ENCODE results near the gene ATXN1.

The ATXN1 gene

DNA sequence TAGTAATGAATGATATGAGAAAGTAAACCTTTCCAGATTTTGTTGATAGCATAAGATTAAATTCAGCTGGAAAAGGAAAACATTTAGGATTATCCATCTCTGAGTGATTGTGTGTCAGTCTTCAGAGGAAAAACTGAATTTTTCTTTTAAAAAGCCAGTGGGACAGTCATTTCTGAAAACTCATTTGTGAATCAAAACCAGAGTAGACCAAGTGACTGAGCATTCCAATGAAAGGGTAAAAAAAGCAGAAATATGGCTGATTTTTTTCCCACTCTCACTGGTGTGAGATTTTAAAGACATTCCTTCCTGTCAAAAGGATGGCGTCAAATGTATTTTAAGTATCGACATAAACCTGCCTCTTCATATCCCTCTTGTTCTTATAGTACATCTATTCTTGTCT is 308.9 kb downstream of the ATXN1 start:
- H3F3A ChIP-seq (ENCODE audit: insufficient read depth), result no peaks in the 10 kb centered on the region
- no peaks in the 10 kb centered on the region for H3K9me2 ChIP-seq (replicated peaks; ENCODE audit: insufficient read depth, low read length)
- no peak overlapping the region for H3K9ac ChIP-seq (ENCODE audit: low read length)
- H2AFZ ChIP-seq (ENCODE audit: low read depth, low read length, severe bottlenecking), result no peak overlapping the region
- H3K79me2 ChIP-seq (ENCODE audit: insufficient read depth, low read length), result no peaks in the 10 kb centered on the region
- H3K27me3 ChIP-seq (ENCODE audit: low read length), result 0 out of 2 replicates have a peak, but pooled peaks cover 3% of the 10 kb centered on the region
- H3K9me3 ChIP-seq (ENCODE audit: insufficient read depth, low read length), result no peaks in the 10 kb centered on the region
- H3K27ac ChIP-seq (ENCODE audit: low read depth, low read length), result no peak overlapping the region
- TF ChIP-seq EZH2phosphoT487 (conservative IDR thresholded peaks at IDR 0.05; ENCODE audit: low read length) (no peak), CTCF (IDR thresholded peaks at IDR 0.05; ENCODE audit: insufficient read depth, low read length, poor library complexity, severe bottlenecking) (no peak)
- no peak overlapping the region for H3K4me2 ChIP-seq (ENCODE audit: low read depth, low read length, poor library complexity, severe bottlenecking)
- no peaks in the 10 kb centered on the region for H4K20me1 ChIP-seq (ENCODE audit: low read depth, low read length)
- H3K36me3 ChIP-seq (ENCODE audit: low read length), result no peaks in the 10 kb centered on the region
- H3K4me3 ChIP-seq (ENCODE audit: insufficient read depth, low read length, poor library complexity, severe bottlenecking), result no peak overlapping the region

DNA sequence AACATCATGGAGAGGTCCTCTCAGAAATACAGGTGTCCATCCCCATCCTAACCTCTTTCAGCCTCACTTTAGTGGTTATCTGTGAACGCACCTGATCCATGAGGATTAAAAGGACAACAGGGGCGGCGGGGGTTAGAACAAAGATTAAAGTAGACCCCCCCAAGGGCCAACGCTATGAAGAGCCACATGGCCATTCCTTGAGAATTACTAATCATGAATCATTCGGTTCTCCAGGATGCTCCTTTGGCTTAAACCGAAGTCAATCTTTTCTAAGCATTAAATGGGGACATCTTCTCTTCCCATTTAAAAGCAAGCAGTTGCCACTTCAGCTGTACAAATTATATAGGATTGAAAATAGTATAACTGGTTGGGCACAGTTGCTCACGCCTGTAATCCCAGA is 310.4 kb downstream of the ATXN1 start:
- no peaks in the 10 kb centered on the region for H3K79me2 ChIP-seq (ENCODE audit: insufficient read depth, low read length)
- no peaks in the 10 kb centered on the region for H3K36me3 ChIP-seq (ENCODE audit: low read length)
- no peak overlapping the region for H3K4me3 ChIP-seq (ENCODE audit: insufficient read depth, low read length, poor library complexity, severe bottlenecking)
- no peak overlapping the region for H3K9ac ChIP-seq (ENCODE audit: low read length)
- no peaks in the 10 kb centered on the region for H4K20me1 ChIP-seq (ENCODE audit: low read depth, low read length)
- no peaks in the 10 kb centered on the region for H3K9me3 ChIP-seq (ENCODE audit: insufficient read depth, low read length)
- no peak overlapping the region for H2AFZ ChIP-seq (ENCODE audit: low read depth, low read length, severe bottlenecking)
- no peak overlapping the region for H3K27ac ChIP-seq (ENCODE audit: low read depth, low read length)
- no peaks in the 10 kb centered on the region for H3K9me2 ChIP-seq (replicated peaks; ENCODE audit: insufficient read depth, low read length)
- no peak overlapping the region for H3K4me2 ChIP-seq (ENCODE audit: low read depth, low read length, poor library complexity, severe bottlenecking)
- 0 out of 2 replicates have a peak, but pooled peaks cover 3% of the 10 kb centered on the region for H3K27me3 ChIP-seq (ENCODE audit: low read length)
- H3F3A ChIP-seq (ENCODE audit: insufficient read depth), result no peaks in the 10 kb centered on the region
- TF ChIP-seq CTCF (IDR thresholded peaks at IDR 0.05; ENCODE audit: insufficient read depth, low read length, poor library complexity, severe bottlenecking), result no peak
- TF ChIP-seq EZH2phosphoT487 (conservative IDR thresholded peaks at IDR 0.05; ENCODE audit: low read length), result no peak

DNA sequence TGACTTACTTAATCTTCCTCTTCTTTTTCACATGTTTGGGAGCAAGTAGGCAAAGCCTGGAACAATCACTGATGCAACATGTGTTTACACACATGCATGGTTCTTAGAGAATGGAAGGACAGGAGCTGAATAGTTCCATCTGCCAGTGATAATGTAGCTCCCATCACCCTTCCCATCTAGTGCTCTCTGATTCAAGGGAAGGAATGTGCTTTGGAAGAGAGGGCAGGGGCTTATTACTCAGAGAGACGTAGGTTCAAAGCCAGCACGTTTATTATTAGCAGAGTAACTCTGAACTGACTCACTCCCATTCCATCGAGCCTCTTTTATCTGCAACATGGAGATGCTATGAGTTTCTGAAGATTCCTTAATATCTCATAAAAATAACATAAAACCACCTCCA is 311.0 kb downstream of the ATXN1 start:
- Histone ChIP-seq H3K27ac (ENCODE audit: low read depth, low read length) (no peak overlapping the region), H3K9me2 (replicated peaks; ENCODE audit: insufficient read depth, low read length) (no peaks in the 10 kb centered on the region), H3K79me2 (ENCODE audit: insufficient read depth, low read length) (no peaks in the 10 kb centered on the region), H3K4me2 (ENCODE audit: low read depth, low read length, poor library complexity, severe bottlenecking) (no peak overlapping the region), H3K27me3 (ENCODE audit: low read length) (0 out of 2 replicates have a peak, but pooled peaks cover 3% of the 10 kb centered on the region), H3K9me3 (ENCODE audit: insufficient read depth, low read length) (no peaks in the 10 kb centered on the region), H3K4me3 (ENCODE audit: insufficient read depth, low read length, poor library complexity, severe bottlenecking) (no peak overlapping the region), H3K36me3 (ENCODE audit: low read length) (no peaks in the 10 kb centered on the region), H4K20me1 (ENCODE audit: low read depth, low read length) (no peaks in the 10 kb centered on the region), H3K9ac (ENCODE audit: low read length) (no peak overlapping the region), H2AFZ (ENCODE audit: low read depth, low read length, severe bottlenecking) (no peak overlapping the region), H3F3A (ENCODE audit: insufficient read depth) (no peaks in the 10 kb centered on the region)
- TF ChIP-seq CTCF (IDR thresholded peaks at IDR 0.05; ENCODE audit: insufficient read depth, low read length, poor library complexity, severe bottlenecking) (no peak), EZH2phosphoT487 (conservative IDR thresholded peaks at IDR 0.05; ENCODE audit: low read length) (no peak)
